Measurements from ENCODE around the gene CNTNAP5.

Gene CNTNAP5

GRCh38 chr2:124664363-124664762 is 639.3 kb downstream of the CNTNAP5 start:
- ChIA-PET CTCF (no interaction called here), POLR2A (no interaction called here)
- no peak for TF ChIP-seq CTCF (IDR thresholded peaks at IDR 0.05; ENCODE audit: control extremely low read depth, extremely low read depth, low read depth, missing control alignments)
- DNase-seq (ENCODE audit: extremely low spot score) = no peak

GRCh38 chr2:124666976-124667375 is 641.9 kb downstream of the CNTNAP5 start:
- TF ChIP-seq CTCF (IDR thresholded peaks at IDR 0.05; ENCODE audit: control extremely low read depth, extremely low read depth, low read depth, missing control alignments) = no peak
- CTCF ChIA-PET = interaction anchor here (1.5 kb wide), 1 partner anchor 20 kb away, joined by 3 read pairs; no protein-coding TSS in a partner anchor
- DNase-seq (ENCODE audit: extremely low spot score) = no peak
- POLR2A ChIA-PET = no interaction called here

- DNase-seq (ENCODE audit: extremely low spot score) = no peak
Observed at GRCh38 chr2:124668161-124668560, 643.1 kb downstream of the CNTNAP5 start.

GRCh38 chr2:124670187-124670586 is 645.1 kb downstream of the CNTNAP5 start:
- no peak for TF ChIP-seq CTCF (IDR thresholded peaks at IDR 0.05; ENCODE audit: control extremely low read depth, extremely low read depth, low read depth, missing control alignments)
- no peak for DNase-seq (ENCODE audit: extremely low spot score)
- CTCF ChIA-PET = interaction anchor here (1.3 kb wide), 1 partner anchor 11 kb away, joined by 3 read pairs; no protein-coding TSS in a partner anchor
- POLR2A ChIA-PET = no interaction called here

More at GRCh38 chr2:124668161-124668560, 643.1 kb downstream of the CNTNAP5 start:
- CTCF ChIA-PET = no interaction called here
- POLR2A ChIA-PET = no interaction called here
- TF ChIP-seq CTCF (IDR thresholded peaks at IDR 0.05; ENCODE audit: control extremely low read depth, extremely low read depth, low read depth, missing control alignments) = no peak

GRCh38 chr2:124678043-124678442 is 653.0 kb downstream of the CNTNAP5 start:
- DNase-seq (ENCODE audit: extremely low spot score) = no peak
- ChIA-PET CTCF (no interaction called here), POLR2A (no interaction called here)
- TF ChIP-seq CTCF (IDR thresholded peaks at IDR 0.05; ENCODE audit: control extremely low read depth, extremely low read depth, low read depth, missing control alignments) = no peak

GRCh38 chr2:124683536-124684428 is 658.7 kb downstream of the CNTNAP5 start:
- ChIA-PET CTCF (interaction anchor here (0.7 kb wide), 1 partner anchor 124 kb away, joined by 3 read pairs; no protein-coding TSS in a partner anchor), POLR2A (no interaction called here)
- no peak for TF ChIP-seq CTCF (IDR thresholded peaks at IDR 0.05; ENCODE audit: control extremely low read depth, extremely low read depth, low read depth, missing control alignments)
- DNase-seq (ENCODE audit: extremely low spot score) = no peak

Measured in GM10248 (cell line).